ENCODE measurements around the gene OR8S1. TPM values are rescaled to one million over a fixed set of nuclear protein-coding genes. Genes with fewer than 3 reads are reported as not detected.
"Not testable (repeated sequence)": the region's sequence is repeated elsewhere in the genome, so short reads cannot be mapped to it uniquely, and the experiment has no call there.

The OR8S1 gene
- total and polyA plus RNA-seq, 10 donors = not detected

GRCh38 chr12:48532601-48533000 is 7.2 kb downstream of the OR8S1 start:
- Histone ChIP-seq H3K4me3 (no peak overlapping the region), H3K36me3 (no peaks in the 10 kb centered on the region), H3K9me3 (peaks cover 0 to 13% (median 5%) of the 10 kb centered on the region in 8 donors), H3K27me3 (replicated peaks in 1 of 7) (no peaks in the 10 kb centered on the region), H3K27ac (no peak overlapping the region), H3K4me1 (no peaks in the 10 kb centered on the region)
- no peak for DNase-seq
- TF ChIP-seq, protein P1, sequence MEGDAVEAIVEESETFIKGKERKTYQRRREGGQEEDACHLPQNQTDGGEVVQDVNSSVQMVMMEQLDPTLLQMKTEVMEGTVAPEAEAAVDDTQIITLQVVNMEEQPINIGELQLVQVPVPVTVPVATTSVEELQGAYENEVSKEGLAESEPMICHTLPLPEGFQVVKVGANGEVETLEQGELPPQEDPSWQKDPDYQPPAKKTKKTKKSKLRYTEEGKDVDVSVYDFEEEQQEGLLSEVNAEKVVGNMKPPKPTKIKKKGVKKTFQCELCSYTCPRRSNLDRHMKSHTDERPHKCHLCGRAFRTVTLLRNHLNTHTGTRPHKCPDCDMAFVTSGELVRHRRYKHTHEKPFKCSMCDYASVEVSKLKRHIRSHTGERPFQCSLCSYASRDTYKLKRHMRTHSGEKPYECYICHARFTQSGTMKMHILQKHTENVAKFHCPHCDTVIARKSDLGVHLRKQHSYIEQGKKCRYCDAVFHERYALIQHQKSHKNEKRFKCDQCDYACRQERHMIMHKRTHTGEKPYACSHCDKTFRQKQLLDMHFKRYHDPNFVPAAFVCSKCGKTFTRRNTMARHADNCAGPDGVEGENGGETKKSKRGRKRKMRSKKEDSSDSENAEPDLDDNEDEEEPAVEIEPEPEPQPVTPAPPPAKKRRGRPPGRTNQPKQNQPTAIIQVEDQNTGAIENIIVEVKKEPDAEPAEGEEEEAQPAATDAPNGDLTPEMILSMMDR (IDR thresholded peaks at IDR 0.05 in 8 of 11, conservative IDR thresholded peaks at IDR 0.05 in 3 of 11) = no peak
- TF ChIP-seq POLR2A (IDR thresholded peaks at IDR 0.05) (no peak), POLR2AphosphoS5 (IDR thresholded peaks at IDR 0.05) (no peak)
- intact Hi-C loops (cut with DNase I; ENCODE audit: low total_unique reads) = no loop called here

DNA sequence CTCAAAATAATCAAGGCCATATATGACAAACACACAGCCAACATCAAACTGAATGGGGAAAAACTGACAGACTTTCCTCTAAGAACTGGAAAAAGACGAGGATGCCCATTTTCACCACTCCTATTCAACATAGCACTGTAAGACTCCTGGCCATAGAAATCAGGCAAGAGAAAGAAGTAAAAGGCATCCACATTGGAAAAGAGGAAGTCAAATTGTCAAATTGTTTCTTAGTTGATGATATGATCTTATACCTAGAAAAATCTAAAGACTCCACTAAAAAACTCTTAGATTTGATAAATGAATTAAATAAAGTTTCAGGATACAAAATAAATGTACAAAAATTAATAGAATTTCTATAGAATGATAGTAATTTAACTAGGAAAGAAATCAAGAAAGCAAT is 11.2 kb downstream of the OR8S1 start:
- intact Hi-C loops (cut with DNase I; ENCODE audit: low total_unique reads) = no loop called here
- H3K27ac ChIP-seq = no peak overlapping the region
- DNase-seq = no peak
- no peaks in the 10 kb centered on the region for H3K27me3 ChIP-seq (replicated peaks in 1 of 7)
- WGBS, 5 donors = 72 to 94% (median 91%) methylated on average over 1 of the region's 1 CpG
- H3K9me3 ChIP-seq = peaks cover 0 to 13% (median 5%) of the 10 kb centered on the region in 8 donors
- no peak overlapping the region for H3K4me3 ChIP-seq
- H3K36me3 ChIP-seq = no peaks in the 10 kb centered on the region
- TF ChIP-seq, protein P1 (IDR thresholded peaks at IDR 0.05 in 8 of 11, conservative IDR thresholded peaks at IDR 0.05 in 3 of 11) = no peak
- TF ChIP-seq POLR2A (IDR thresholded peaks at IDR 0.05) = no peak
- TF ChIP-seq POLR2AphosphoS5 (IDR thresholded peaks at IDR 0.05) = no peak
- no peaks in the 10 kb centered on the region for H3K4me1 ChIP-seq

DNA sequence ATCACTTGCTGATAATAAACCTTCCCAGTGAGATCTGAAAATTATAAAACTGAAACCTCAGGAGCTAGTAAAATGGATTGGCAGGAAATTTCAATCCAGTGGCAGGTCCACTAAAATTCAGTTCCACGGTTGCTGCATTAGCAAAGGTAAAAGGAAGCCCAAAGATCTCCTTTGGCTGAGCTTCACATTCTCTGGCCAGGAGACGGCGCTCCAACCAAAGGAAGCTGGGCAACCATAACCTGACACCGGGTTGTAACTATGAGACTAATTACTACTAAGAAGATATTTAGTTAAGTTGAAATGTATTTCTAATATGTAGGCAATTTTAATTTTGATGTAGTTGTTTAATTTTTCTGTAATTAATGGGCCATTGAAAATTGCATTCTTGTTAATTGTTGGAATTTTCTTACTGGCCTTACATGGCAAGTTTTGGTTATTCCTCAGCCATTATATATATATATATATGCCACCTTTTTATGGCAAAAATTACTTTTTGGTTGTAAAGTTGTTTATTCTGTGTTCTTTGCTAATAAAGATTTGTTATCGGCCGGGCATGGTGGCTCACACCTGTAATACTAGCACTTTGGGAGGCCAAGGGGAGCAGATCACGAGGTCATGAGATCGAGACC is 17.0 kb downstream of the OR8S1 start:
- DNase-seq = no peak

GRCh38 chr12:48545833-48546469 is 20.5 kb downstream of the OR8S1 start:
- Histone ChIP-seq H3K27me3 (replicated peaks in 1 of 7) (peaks cover 0 to 3% (median 0%) of the 10 kb centered on the region in 7 donors), H3K9me3 (peaks cover 0 to 8% (median 3%) of the 10 kb centered on the region in 8 donors), H3K36me3 (no peaks in the 10 kb centered on the region), H3K4me1 (no peaks in the 10 kb centered on the region), H3K4me3 (no peak overlapping the region), H3K27ac (no peak overlapping the region)
- DNase-seq = no peak
- 58 to 70% (median 63%) methylated on average over 4 of the region's 4 CpGs for WGBS, 5 donors
- no peak for TF ChIP-seq POLR2A (IDR thresholded peaks at IDR 0.05)
- TF ChIP-seq, protein P1 (IDR thresholded peaks at IDR 0.05 in 8 of 11, conservative IDR thresholded peaks at IDR 0.05 in 3 of 11) = no peak
- no peak for TF ChIP-seq POLR2AphosphoS5 (IDR thresholded peaks at IDR 0.05)
- intact Hi-C loops (cut with DNase I; ENCODE audit: low total_unique reads) = no loop called here

More for the DNA sequence above, 17.0 kb downstream of the OR8S1 start:
- Histone ChIP-seq H3K27ac (no peak overlapping the region), H3K4me1 (no peaks in the 10 kb centered on the region), H3K4me3 (no peak overlapping the region), H3K36me3 (no peaks in the 10 kb centered on the region), H3K9me3 (peaks cover 0 to under 1% (median 0%) of the 10 kb centered on the region in 8 donors), H3K27me3 (replicated peaks in 1 of 7) (peaks cover 0 to 3% (median 0%) of the 10 kb centered on the region in 7 donors)
- no peak for TF ChIP-seq POLR2AphosphoS5 (IDR thresholded peaks at IDR 0.05)
- TF ChIP-seq, protein P1 (IDR thresholded peaks at IDR 0.05 in 8 of 11, conservative IDR thresholded peaks at IDR 0.05 in 3 of 11) = peak in 8 of 11 experiments; percentile 32 to 66 (median 51)
- intact Hi-C loops (cut with DNase I; ENCODE audit: low total_unique reads) = loop anchor here (2.0 to 5.0 kb wide), 2 partner anchors 76 to 255 kb away; no protein-coding TSS in a partner anchor
- WGBS, 5 donors = 48 to 63% (median 50%) methylated on average over 8 of the region's 8 CpGs

DNA sequence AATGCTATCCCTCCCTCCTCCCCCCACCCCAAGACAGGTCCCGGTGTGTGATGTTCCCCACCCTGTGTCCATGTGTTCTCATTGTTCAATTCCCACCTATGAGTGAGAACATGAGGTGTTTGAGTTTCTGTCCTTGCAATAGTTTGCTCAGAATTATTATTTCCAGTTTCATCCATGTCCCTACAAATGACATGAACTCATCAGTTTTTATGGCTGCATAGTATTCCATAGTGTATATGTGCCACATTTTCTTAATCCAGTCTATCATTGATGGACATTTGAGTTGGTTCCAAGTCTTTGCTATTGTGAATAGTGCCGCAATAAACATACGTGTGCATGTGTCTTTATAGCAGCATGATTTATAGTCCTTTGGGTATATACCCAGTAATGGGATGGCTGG is 21.6 kb downstream of the OR8S1 start:
- DNase-seq; intact Hi-C loops (cut with DNase I; ENCODE audit: low total_unique reads); H3K4me3 ChIP-seq; H3K4me1 ChIP-seq; H3K27me3 ChIP-seq (replicated peaks in 1 of 7); H3K27ac ChIP-seq; H3K36me3 ChIP-seq: not testable (repeated sequence)
- WGBS, 5 donors = 75 to 96% (median 93%) methylated on average over 1 to 2 of the region's 3 CpGs
- peaks cover 0 to 13% (median 3%) of the 10 kb centered on the region in 8 donors for H3K9me3 ChIP-seq

DNA sequence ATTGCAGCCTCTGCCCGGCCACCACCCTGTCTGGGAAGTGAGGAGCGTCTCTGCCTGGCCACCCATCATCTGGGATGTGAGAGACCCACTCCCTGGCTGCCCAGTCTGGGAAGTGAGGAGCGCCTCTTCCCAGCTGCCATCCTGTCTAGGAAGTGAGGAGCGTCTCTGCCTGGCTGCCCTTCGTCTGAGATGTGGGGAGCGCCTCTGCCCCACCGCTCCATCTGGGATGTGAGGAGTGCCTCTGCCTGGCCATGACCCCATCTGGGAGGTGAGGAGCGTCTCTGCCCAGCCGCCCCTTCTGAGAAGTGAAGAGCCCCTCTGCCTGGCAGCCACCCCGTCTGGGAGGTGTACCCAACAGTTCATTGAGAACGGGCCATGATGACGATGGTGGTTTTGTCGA is 26.2 kb downstream of the OR8S1 start:
- H3K4me3 ChIP-seq; intact Hi-C loops (cut with DNase I; ENCODE audit: low total_unique reads); H3K4me1 ChIP-seq; H3K36me3 ChIP-seq; DNase-seq; H3K27ac ChIP-seq: not testable (repeated sequence)
- Histone ChIP-seq H3K9me3 (peaks cover 0 to 13% (median 3%) of the 10 kb centered on the region in 8 donors), H3K27me3 (replicated peaks in 1 of 7) (peaks cover 0 to 10% (median 0%) of the 10 kb centered on the region in 7 donors)
- 83 to 90% (median 87%) methylated on average over 12 to 13 of the region's 13 CpGs for WGBS, 5 donors
